Neural cell (in vitro differentiated cells): Measurements from ENCODE around the gene HIVEP1.

ENCODE experiments used
- CTCF ChIP-seq: fragments of 450-650 bp; IDR thresholded peaks from 2 replicates; pipeline ENCODE4 v1.5.1; 2014; ENCODE audit warnings: antibody characterized with exemption, mild to moderate bottlenecking, moderate library complexity; ENCODE audit not compliant: poor library complexity, severe bottlenecking
- EZH2 ChIP-seq: fragments of 200-600, 300-800 bp; shearing (Covaris generic), sonication (generic); IDR thresholded peaks from 2 replicates; pipeline ENCODE4 v1.6.1; 2014; ENCODE audit warnings: antibody characterized with exemption, low read length, borderline replicate concordance, mild to moderate bottlenecking; ENCODE audit not compliant: insufficient read depth, poor library complexity, severe bottlenecking
- RAD21 ChIP-seq: fragments of 450-650 bp; conservative IDR thresholded peaks from 2 replicates; pipeline ENCODE4 v1.6.1; 2014; ENCODE audit warnings: antibody characterized with exemption, mild to moderate bottlenecking, moderate library complexity

DNA sequence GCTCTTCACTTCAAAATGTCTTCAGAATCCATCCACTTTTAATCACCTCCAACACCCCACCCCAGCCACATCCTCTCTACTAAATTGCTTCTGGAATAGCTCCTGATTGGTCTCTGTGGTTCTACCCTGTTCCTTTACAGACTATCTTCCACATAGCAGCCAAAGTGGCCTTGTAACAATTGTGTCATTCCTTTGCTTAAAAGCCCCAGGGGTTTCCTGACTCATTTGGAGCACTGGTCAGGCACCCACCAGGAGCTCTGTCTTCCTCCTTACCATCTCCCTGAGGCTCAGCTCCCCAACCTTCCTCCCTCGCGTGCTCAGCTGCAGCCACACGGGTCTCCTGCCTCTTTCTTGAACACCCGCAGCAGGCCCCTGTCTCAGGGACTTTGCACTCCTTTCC, 126.8 kb downstream of the HIVEP1 start:
- TF ChIP-seq CTCF (no peak), EZH2 (no peak), RAD21 (no peak)
